Measurements from ENCODE around the gene FXYD3.

DNA sequence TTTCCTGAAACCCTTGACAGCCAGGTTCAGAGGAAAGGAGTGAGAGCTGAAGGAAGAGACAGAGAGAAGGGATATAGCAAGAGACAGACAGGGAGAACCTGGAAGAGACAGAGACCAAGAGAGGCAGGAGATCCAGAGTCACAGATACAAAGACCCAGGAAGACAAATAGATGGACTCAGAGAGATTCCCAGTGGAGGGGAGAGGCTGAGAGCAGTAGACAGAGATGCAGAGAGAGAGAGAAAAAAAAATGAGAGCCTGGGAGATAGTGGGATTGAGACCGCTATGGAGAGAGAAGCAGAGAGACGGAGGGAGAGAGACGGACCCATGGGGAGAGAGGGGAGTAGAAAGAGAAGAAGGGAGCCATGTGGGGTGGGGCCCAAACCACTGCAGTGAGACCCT, 28.2 kb downstream of the FXYD3 start:
- TF ChIP-seq, protein P1, sequence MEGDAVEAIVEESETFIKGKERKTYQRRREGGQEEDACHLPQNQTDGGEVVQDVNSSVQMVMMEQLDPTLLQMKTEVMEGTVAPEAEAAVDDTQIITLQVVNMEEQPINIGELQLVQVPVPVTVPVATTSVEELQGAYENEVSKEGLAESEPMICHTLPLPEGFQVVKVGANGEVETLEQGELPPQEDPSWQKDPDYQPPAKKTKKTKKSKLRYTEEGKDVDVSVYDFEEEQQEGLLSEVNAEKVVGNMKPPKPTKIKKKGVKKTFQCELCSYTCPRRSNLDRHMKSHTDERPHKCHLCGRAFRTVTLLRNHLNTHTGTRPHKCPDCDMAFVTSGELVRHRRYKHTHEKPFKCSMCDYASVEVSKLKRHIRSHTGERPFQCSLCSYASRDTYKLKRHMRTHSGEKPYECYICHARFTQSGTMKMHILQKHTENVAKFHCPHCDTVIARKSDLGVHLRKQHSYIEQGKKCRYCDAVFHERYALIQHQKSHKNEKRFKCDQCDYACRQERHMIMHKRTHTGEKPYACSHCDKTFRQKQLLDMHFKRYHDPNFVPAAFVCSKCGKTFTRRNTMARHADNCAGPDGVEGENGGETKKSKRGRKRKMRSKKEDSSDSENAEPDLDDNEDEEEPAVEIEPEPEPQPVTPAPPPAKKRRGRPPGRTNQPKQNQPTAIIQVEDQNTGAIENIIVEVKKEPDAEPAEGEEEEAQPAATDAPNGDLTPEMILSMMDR (IDR thresholded peaks at IDR 0.05; ENCODE audit: insufficient read depth, low read length), result no peak
- TF ChIP-seq, protein P2, sequence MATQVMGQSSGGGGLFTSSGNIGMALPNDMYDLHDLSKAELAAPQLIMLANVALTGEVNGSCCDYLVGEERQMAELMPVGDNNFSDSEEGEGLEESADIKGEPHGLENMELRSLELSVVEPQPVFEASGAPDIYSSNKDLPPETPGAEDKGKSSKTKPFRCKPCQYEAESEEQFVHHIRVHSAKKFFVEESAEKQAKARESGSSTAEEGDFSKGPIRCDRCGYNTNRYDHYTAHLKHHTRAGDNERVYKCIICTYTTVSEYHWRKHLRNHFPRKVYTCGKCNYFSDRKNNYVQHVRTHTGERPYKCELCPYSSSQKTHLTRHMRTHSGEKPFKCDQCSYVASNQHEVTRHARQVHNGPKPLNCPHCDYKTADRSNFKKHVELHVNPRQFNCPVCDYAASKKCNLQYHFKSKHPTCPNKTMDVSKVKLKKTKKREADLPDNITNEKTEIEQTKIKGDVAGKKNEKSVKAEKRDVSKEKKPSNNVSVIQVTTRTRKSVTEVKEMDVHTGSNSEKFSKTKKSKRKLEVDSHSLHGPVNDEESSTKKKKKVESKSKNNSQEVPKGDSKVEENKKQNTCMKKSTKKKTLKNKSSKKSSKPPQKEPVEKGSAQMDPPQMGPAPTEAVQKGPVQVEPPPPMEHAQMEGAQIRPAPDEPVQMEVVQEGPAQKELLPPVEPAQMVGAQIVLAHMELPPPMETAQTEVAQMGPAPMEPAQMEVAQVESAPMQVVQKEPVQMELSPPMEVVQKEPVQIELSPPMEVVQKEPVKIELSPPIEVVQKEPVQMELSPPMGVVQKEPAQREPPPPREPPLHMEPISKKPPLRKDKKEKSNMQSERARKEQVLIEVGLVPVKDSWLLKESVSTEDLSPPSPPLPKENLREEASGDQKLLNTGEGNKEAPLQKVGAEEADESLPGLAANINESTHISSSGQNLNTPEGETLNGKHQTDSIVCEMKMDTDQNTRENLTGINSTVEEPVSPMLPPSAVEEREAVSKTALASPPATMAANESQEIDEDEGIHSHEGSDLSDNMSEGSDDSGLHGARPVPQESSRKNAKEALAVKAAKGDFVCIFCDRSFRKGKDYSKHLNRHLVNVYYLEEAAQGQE (IDR thresholded peaks at IDR 0.05; ENCODE audit: insufficient replicate concordance, low read depth), result no peak
- TF ChIP-seq GABPA (IDR thresholded peaks at IDR 0.05; ENCODE audit: low read depth), result no peak

Measured in HL-60 (cell line).